A673 (cell line): Measurements from ENCODE around the gene ADK. TPM values are rescaled to one million over a fixed set of nuclear protein-coding genes. Genes with fewer than 3 reads are reported as not detected.

Source experiments
- BruUV-seq: library from RNA; stranded (reverse); fragments of 400-500 nt; replicated peaks from 2 replicates; lab custom pipeline; 2021; lab: Mats Ljungman, UMichigan
- CTCF ChIA-PET: fragments of 300-600 bp; sonication (Branson Sonifier 250); formaldehyde crosslinking; loops from one replicate; lab custom pipeline; 2022; ENCODE audit warnings: antibody characterized with exemption; lab: Charles Lee
- POLR2A ChIA-PET: fragments of 300-600 bp; sonication (Branson Sonifier 250); formaldehyde crosslinking; loops from one replicate; lab custom pipeline; 2022; ENCODE audit warnings: antibody characterized with exemption; ENCODE audit not compliant: low non-redundant PET; lab: Charles Lee
- DNase-seq: peaks from one replicate; pipeline ENCODE4 v3.0.0-alpha.2; 2015; ENCODE audit warnings: low spot score
- H3K27ac ChIP-seq: fragments of 200-600 bp; sonication (generic); 2 replicates; pipeline ENCODE4 v1.5.1; 2016; ENCODE audit warnings: mixed run types, low read depth, mild to moderate bottlenecking, mixed read lengths, antibody characterized with exemption, low read length; ENCODE audit not compliant: poor library complexity, severe bottlenecking
- H3K27me3 ChIP-seq: fragments of 200-600 bp; sonication (generic); replicated peaks from 2 replicates; pipeline ENCODE4 v1.6.1; 2017; ENCODE audit warnings: mixed run types, low read depth, mild to moderate bottlenecking, mixed read lengths, antibody characterized with exemption, low read length; ENCODE audit not compliant: insufficient read depth, poor library complexity
- H3K36me3 ChIP-seq: fragments of 200-600 bp; sonication (generic); 2 replicates; pipeline ENCODE4 v1.6.1; 2016; ENCODE audit warnings: mixed run types, mild to moderate bottlenecking, mixed read lengths, antibody characterized with exemption, low read length; ENCODE audit not compliant: insufficient read depth, poor library complexity, severe bottlenecking
- H3K4me1 ChIP-seq: fragments of 200-600 bp; sonication (generic); 2 replicates; pipeline ENCODE4 v1.6.1; 2017; ENCODE audit warnings: mixed run types, mild to moderate bottlenecking, mixed read lengths, antibody characterized with exemption, low read length; ENCODE audit not compliant: insufficient read depth, poor library complexity, severe bottlenecking
- H3K4me3 ChIP-seq: fragments of 200-600 bp; sonication (generic); 2 replicates; pipeline ENCODE4 v1.5.1; 2016; ENCODE audit warnings: low read depth, mixed run types, mild to moderate bottlenecking, mixed read lengths, low read length; ENCODE audit not compliant: poor library complexity, severe bottlenecking
- H3K9me3 ChIP-seq: fragments of 200-600 bp; sonication (generic); 2 replicates; pipeline ENCODE4 v1.6.1; 2016; ENCODE audit warnings: mixed run types, low read depth, mild to moderate bottlenecking, mixed read lengths, antibody characterized with exemption, low read length; ENCODE audit not compliant: poor library complexity, severe bottlenecking
- CTCF ChIP-seq: fragments of 300-800, 200-600 bp; sonication (generic); conservative IDR thresholded peaks from 2 replicates; pipeline ENCODE4 v1.5.1; 2017; ENCODE audit warnings: low read depth, mild to moderate bottlenecking, antibody characterized with exemption, low read length, moderate library complexity, mixed read lengths
- EZH2 ChIP-seq: fragments of 200-600 bp; sonication (generic); IDR thresholded peaks from 2 replicates; pipeline ENCODE4 v1.6.1; 2017; ENCODE audit warnings: borderline replicate concordance, low read depth, mild to moderate bottlenecking, mixed read lengths, antibody characterized with exemption, low read length; ENCODE audit not compliant: poor library complexity, severe bottlenecking
- intact Hi-C: fragments of 100-400 bp; cut with micrococcal nuclease; formaldehyde crosslinking; loops from one replicate; pipeline ENCODE4 v1.10.0; 2022; ENCODE audit not compliant: unreplicated experiment
- total RNA-seq: library from RNA; stranded (reverse); gene quantifications from 2 replicates; pipeline ENCODE4 v1.2.3, GENCODE V29; 2021

Gene ADK
- total RNA-seq, 1 experiment from 2014 or later = 49.0 TPM

DNA sequence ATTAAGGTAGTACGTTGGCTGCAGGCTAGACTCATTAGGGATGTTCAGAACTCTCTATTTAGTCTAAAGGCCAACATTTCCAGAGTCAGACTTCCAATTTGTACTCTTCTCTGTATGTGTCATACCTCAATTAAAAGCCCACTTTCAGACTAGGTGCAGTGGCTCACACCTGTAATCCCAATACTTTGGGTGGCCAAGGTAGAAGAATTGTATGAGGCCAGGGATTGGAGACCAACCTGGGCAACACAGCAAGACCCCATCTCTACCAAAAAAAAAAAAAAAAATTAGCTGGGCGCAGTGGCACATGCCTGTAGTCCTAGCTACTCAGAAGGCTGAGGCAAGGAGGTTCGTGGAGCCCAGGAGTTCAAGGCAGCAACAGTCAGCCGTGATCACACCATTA lies 484.6 kb downstream of the ADK start:
- intact Hi-C loops = no loop called here
- no peak for DNase-seq
- Histone ChIP-seq H3K27me3 (no peaks in the 10 kb centered on the region), H3K4me1 (no peaks in the 10 kb centered on the region), H3K36me3 (no peaks in the 10 kb centered on the region), H3K27ac (no peak overlapping the region), H3K9me3 (peaks cover 4% of the 10 kb centered on the region), H3K4me3 (no peak overlapping the region)
- POLR2A ChIA-PET = no interaction called here
- CTCF ChIA-PET = no interaction called here
- TF ChIP-seq EZH2 (no peak), CTCF (no peak)
- no TSS peak for BruUV-seq

DNA sequence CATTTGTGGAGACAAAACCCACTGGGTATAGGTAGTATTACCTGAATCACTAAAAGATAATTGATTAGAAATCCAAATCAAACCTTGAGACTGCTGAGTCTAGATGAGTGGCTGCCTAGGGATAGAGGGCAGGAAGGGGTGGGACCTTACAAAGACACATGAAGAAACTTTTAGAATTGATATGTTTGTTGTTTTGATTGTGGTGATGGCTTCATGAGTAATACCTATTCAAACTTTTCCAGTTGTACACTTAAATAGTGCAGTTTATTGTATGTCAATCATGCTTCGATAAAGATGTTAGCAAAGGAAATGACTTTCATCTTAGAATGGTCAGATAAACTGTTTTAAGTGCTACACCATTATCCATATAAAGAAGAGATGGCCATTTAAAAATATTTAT lies 486.7 kb downstream of the ADK start:
- TF ChIP-seq EZH2 (no peak), CTCF (no peak)
- H3K4me3 ChIP-seq = no peak overlapping the region
- H3K27me3 ChIP-seq = no peaks in the 10 kb centered on the region
- BruUV-seq = no TSS peak
- no peaks in the 10 kb centered on the region for H3K4me1 ChIP-seq
- no peaks in the 10 kb centered on the region for H3K36me3 ChIP-seq
- intact Hi-C loops = no loop called here
- peaks cover 4% of the 10 kb centered on the region for H3K9me3 ChIP-seq
- DNase-seq = no peak
- H3K27ac ChIP-seq = no peak overlapping the region
- POLR2A ChIA-PET = no interaction called here
- CTCF ChIA-PET = no interaction called here

GRCh38 chr10:74640134-74640921 lies 489.3 kb downstream of the ADK start:
- CTCF ChIA-PET = no interaction called here
- TF ChIP-seq CTCF = no peak
- intact Hi-C loops = no loop called here
- POLR2A ChIA-PET = no interaction called here
- no TSS peak for BruUV-seq
- Histone ChIP-seq H3K27ac (no peak overlapping the region), H3K4me1 (peaks cover 5% of the 10 kb centered on the region), H3K4me3 (no peak overlapping the region), H3K27me3 (no peaks in the 10 kb centered on the region), H3K9me3 (peaks cover 8% of the 10 kb centered on the region), H3K36me3 (no peaks in the 10 kb centered on the region)
- no peak for DNase-seq
